Measurements from ENCODE around the gene PLEKHJ1. TPM values are rescaled to one million over a fixed set of nuclear protein-coding genes. Genes with fewer than 3 reads are reported as not detected.

PLEKHJ1 gene
- total RNA-seq, 4 donors from 2014 or later = 156 to 298 (median 227) TPM

DNA sequence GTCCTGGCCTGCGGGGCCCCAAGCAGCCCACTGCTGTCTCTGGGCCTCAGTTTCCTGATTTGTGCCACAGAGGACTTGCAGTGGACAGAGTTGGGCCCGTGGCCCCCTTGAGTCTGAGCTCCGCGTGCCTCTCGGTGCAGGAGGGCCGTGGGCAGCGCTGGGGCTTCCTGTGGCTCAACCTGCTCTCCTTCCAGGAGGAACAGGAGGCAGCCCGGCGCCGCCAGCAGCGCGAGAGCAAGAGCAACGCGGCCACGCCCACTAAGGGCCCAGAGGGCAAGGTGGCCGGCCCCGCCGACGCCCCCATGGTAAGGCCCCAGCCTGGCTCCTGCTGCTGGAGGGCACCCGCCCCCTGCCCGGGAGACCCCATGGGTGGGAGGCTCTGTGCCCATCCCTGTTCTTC is 25.9 kb downstream of the PLEKHJ1 start:
- H3K4me1 ChIP-seq = peaks cover 0 to 25% (median 1%) of the 10 kb centered on the region in 4 donors
- H3K27me3 ChIP-seq = no peaks in the 10 kb centered on the region
- no peak for TF ChIP-seq POLR2A (IDR thresholded peaks at IDR 0.05)
- TF ChIP-seq, protein P1, sequence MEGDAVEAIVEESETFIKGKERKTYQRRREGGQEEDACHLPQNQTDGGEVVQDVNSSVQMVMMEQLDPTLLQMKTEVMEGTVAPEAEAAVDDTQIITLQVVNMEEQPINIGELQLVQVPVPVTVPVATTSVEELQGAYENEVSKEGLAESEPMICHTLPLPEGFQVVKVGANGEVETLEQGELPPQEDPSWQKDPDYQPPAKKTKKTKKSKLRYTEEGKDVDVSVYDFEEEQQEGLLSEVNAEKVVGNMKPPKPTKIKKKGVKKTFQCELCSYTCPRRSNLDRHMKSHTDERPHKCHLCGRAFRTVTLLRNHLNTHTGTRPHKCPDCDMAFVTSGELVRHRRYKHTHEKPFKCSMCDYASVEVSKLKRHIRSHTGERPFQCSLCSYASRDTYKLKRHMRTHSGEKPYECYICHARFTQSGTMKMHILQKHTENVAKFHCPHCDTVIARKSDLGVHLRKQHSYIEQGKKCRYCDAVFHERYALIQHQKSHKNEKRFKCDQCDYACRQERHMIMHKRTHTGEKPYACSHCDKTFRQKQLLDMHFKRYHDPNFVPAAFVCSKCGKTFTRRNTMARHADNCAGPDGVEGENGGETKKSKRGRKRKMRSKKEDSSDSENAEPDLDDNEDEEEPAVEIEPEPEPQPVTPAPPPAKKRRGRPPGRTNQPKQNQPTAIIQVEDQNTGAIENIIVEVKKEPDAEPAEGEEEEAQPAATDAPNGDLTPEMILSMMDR (IDR thresholded peaks at IDR 0.05) = no peak
- no peak overlapping the region for H3K27ac ChIP-seq
- H3K9me3 ChIP-seq = no peaks in the 10 kb centered on the region
- H3K4me3 ChIP-seq = no peak overlapping the region
- no peak for DNase-seq
- H3K36me3 ChIP-seq = peaks cover 0 to 72% (median 0%) of the 10 kb centered on the region in 3 donors

DNA sequence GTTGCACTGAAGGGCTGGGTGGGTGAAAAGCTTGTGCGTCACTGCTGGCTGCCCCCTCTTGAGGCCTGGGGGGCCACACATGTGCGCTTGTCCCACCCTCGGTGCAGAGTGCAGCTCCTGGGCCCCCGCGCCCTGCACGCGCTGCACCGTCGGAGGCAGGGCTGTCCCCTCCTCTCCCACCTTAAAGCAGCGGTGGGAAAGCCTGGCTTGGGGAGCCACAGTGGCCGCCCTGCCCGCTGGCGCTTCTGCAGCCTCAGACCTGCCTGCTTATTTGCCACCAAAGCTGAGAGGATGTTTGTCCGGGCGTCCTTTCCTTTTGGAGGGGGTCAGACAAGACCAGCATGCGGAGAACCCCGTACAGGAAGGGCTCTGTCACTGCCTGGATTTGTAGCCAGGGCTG is 26.7 kb downstream of the PLEKHJ1 start:
- Histone ChIP-seq H3K4me3 (no peak overlapping the region), H3K9me3 (no peaks in the 10 kb centered on the region), H3K36me3 (peaks cover 0 to 65% (median 0%) of the 10 kb centered on the region in 3 donors), H3K27ac (no peak overlapping the region), H3K27me3 (no peaks in the 10 kb centered on the region), H3K4me1 (peaks cover 0 to 22% (median 1%) of the 10 kb centered on the region in 4 donors)
- TF ChIP-seq, protein P1 (IDR thresholded peaks at IDR 0.05) = no peak
- no peak for TF ChIP-seq POLR2A (IDR thresholded peaks at IDR 0.05)
- DNase-seq = no peak

DNA sequence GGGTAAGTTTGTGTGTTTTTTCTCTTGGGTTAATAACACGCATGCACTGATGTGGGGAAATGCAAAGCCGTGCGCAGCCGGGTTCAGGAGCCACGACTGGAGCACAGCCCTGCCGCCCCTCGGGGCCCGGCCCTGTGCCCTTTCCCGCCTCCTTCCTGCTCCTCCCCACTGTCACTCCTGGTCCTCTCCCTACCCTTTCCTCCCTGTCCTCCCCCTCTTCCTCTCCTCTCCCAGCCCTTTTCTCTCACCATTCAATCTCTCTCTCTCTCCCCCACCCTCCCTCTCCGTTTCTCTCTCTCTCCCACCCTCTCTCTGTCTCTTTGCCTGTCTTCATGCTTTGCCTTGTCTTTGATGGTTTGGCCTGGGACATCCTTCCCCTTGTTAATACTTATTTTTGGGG is 27.2 kb downstream of the PLEKHJ1 start:
- Histone ChIP-seq H3K9me3 (no peaks in the 10 kb centered on the region), H3K36me3 (peaks cover 0 to 65% (median 0%) of the 10 kb centered on the region in 3 donors)

DNA sequence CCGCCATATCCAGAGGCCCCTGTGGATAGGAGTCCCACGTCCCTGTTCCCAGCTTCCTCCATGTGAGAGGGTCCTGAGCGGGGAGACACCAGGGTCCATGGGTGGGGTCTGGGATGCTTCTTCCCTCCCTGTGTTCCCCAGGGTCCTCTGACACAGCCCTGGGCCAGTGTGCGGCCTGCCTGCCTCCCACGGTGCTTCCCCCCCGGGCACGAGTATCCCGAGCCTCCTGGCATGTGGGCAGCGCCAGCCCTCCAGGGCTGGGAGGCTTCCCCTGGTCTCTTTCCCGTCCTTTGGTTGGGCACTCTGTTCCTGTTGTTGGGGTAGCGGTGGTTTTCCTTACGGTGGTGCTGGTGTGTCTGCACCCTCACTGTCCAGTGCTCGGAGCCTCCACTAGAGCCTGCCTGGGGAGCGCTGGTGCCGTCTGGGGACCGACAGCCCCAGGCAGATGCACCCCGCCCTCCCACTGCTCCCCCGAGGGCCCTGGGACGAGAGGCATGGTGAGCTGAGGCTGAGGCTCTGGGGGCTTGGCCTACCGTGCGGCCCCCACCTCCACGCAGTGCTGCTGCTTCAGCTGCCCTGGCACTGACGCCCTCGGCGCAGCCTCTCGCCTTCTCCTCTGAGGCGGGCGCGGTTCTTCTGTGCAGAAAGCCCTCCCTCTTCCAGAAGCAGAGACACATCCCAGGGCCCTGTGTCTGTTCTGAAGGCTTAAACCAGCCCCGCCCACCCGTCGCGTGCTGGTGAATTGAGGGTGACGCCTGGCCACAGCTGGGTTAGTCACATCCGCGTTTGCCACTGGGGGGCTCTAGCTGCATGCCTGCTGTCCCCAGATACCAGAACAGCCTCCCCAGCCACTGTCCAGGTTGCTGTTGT is 27.9 kb downstream of the PLEKHJ1 start:
- Histone ChIP-seq H3K27ac (no peak overlapping the region), H3K27me3 (no peaks in the 10 kb centered on the region), H3K36me3 (peaks cover 0 to 65% (median 0%) of the 10 kb centered on the region in 3 donors), H3K4me1 (peaks cover 0 to 12% (median 0%) of the 10 kb centered on the region in 4 donors), H3K4me3 (no peak overlapping the region), H3K9me3 (no peaks in the 10 kb centered on the region)
- no peak for TF ChIP-seq POLR2A (IDR thresholded peaks at IDR 0.05)
- TF ChIP-seq, protein P1 (IDR thresholded peaks at IDR 0.05) = peak in 3 of 6 experiments; percentile 14 to 27 (median 21)
- DNase-seq = peak; percentile 74 to 82 (median 78)

More for the DNA sequence above, 27.2 kb downstream of the PLEKHJ1 start:
- Histone ChIP-seq H3K4me3 (no peak overlapping the region), H3K4me1 (peaks cover 0 to 18% (median 1%) of the 10 kb centered on the region in 4 donors), H3K27ac (no peak overlapping the region), H3K27me3 (no peaks in the 10 kb centered on the region)
- TF ChIP-seq, protein P1 (IDR thresholded peaks at IDR 0.05) = no peak
- no peak for TF ChIP-seq POLR2A (IDR thresholded peaks at IDR 0.05)
- DNase-seq = no peak

DNA sequence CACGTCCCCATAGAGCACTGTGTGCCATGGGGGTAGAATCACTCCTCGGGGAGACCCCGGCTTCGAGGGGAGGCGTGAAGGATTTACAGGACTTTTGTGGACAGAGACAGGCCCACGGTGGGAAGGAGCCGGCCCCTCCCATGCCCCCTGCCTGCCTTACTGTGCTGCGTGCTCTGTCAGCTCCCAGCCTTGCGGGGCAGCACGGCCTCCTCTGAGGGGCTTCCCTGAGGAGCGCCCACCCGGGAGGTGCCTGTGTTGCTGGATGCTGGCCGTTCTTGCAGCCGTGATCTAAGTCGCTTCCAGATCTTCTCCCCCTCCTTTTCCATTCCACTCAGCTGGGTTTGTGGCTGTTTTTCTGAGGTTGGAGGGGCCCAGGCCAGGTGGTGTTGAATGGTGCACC is 29.1 kb downstream of the PLEKHJ1 start:
- peaks cover 0 to 73% (median 0%) of the 10 kb centered on the region in 3 donors for H3K36me3 ChIP-seq
- TF ChIP-seq, protein P1 (IDR thresholded peaks at IDR 0.05) = no peak
- no peak for TF ChIP-seq POLR2A (IDR thresholded peaks at IDR 0.05)
- DNase-seq = no peak

More for the DNA sequence above, 29.1 kb downstream of the PLEKHJ1 start:
- H3K27me3 ChIP-seq = no peaks in the 10 kb centered on the region
- no peak overlapping the region for H3K27ac ChIP-seq
- H3K4me3 ChIP-seq = no peak overlapping the region
- H3K9me3 ChIP-seq = no peaks in the 10 kb centered on the region
- peaks cover 0 to 12% (median 0%) of the 10 kb centered on the region in 4 donors for H3K4me1 ChIP-seq
